ENCODE data around the gene ANO9. TPM values are rescaled to one million over a fixed set of nuclear protein-coding genes. Genes with fewer than 3 reads are reported as not detected.
"Not testable (repeated sequence)": the region's sequence is repeated elsewhere in the genome, so short reads cannot be mapped to it uniquely, and the experiment has no call there.

Gene ANO9
- polyA plus RNA-seq, 1 donor, result 0.20 TPM

DNA sequence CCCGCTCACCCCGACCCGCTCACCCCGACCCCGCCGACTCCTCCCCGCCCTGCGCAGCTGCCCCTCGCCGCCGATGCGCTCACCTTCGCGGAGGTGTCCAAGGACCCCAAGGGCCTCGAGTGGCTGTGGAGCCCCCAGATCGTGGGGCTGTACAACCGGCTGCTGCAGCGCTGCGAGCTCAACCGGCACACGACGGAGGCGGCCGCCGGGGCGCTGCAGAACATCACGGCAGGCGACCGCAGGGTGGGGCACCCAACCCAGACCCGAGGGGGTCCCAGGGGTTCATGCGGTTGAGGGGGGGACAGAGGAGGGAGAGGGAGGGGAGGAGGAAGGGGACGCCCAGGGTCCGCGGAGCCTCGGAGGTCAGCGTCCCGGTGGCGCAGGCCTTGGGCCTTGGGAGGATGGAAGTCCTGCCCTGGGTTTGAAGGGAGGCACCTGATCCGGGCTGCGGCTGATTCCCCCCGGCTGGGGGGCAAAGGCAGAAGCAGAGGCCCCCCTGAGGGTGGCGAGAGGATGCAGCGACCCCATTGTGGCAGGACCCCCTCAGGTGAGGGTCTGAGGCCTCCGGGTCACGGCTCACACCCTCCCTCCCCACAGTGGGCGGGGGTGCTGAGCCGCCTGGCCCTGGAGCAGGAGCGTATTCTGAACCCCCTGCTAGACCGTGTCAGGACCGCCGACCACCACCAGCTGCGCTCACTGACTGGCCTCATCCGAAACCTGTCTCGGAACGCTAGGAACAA is 38.6 kb downstream of the ANO9 start:
- no peak for DNase-seq (ENCODE audit: low read depth)

GRCh38 chr11:401196-401595 is 40.6 kb downstream of the ANO9 start:
- not testable (repeated sequence) for DNase-seq (ENCODE audit: low read depth)

GRCh38 chr11:400241-400689 is 41.5 kb downstream of the ANO9 start:
- no peak for DNase-seq (ENCODE audit: low read depth)

GRCh38 chr11:399731-400211 is 42.0 kb downstream of the ANO9 start:
- DNase-seq (ENCODE audit: low read depth), result no peak

DNA sequence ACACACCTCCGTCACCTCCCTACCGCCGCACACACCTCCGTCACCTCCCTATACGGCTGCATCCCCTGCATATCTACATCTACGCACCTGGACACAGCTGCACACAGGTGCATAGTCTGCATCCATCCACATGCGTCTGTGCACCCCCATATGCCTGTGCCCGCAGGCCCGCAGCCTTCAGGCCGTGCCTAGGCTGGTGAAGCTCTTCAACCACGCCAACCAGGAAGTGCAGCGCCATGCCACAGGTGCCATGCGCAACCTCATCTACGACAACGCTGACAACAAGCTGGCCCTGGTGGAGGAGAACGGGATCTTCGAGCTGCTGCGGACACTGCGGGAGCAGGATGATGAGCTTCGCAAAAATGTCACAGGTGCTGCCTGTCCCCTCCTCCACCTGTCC is 43.0 kb downstream of the ANO9 start:
- DNase-seq (ENCODE audit: low read depth), result no peak

DNA sequence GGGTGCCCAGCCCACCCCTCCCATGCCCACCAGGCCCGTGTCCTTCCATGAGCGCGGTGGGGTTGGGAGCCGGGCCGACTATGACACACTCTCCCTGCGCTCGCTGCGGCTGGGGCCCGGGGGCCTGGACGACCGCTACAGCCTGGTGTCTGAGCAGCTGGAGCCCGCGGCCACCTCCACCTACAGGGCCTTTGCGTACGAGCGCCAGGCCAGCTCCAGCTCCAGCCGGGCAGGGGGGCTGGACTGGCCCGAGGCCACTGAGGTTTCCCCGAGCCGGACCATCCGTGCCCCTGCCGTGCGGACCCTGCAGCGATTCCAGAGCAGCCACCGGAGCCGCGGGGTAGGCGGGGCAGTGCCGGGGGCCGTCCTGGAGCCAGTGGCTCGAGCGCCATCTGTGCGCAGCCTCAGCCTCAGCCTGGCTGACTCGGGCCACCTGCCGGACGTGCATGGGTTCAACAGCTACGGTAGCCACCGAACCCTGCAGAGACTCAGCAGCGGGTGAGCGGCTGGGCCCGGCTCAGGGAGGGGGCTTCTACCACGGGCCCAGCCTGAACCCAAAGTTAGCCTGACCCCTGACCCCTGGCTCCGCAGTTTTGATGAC is 44.8 kb downstream of the ANO9 start:
- peak; percentile 13 for DNase-seq (ENCODE audit: low read depth)

- DNase-seq (ENCODE audit: low read depth), result no peak
These were observed 45.3 kb downstream of the ANO9 start for GRCh38 chr11:396511-396947.

- DNase-seq (ENCODE audit: low read depth), result no peak
These were observed 45.9 kb downstream of the ANO9 start for GRCh38 chr11:395866-396265.

- no peak for DNase-seq (ENCODE audit: low read depth)
These were observed 46.8 kb downstream of the ANO9 start for GRCh38 chr11:394858-395655.

DNA sequence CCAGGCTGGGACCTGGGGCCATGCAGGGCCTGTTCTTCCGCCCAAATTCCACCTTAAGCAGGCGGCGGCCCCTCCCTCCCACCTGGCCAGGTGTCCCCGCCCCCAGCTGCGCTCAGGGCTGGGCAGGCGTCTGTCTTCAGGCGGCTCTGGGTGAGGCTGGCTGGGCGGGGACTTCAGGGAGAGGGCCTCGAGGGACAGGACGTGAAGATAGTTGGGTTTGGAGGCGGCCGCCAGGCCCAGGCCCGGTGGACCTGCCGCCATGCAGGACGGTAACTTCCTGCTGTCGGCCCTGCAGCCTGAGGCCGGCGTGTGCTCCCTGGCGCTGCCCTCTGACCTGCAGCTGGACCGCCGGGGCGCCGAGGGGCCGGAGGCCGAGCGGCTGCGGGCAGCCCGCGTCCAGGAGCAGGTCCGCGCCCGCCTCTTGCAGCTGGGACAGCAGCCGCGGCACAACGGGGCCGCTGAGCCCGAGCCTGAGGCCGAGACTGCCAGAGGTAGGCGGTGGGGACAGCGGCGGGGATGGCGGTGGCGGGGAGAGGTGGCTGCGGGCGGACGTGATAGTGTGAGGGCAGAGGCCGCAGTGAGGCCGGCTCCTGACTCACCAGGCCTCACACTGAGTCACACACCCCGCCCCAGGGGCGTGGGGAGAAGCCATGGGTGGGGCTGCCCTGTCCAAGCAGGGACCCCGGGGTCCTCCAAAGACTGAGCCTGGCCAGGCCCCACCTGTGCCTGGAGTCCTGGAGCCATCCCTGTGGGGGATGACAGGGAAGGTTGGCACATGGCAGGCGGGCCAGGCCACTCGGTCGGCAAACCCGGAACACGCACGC is 47.6 kb downstream of the ANO9 start, which contains the start of gene PKP3:
TSS of gene PKP3 (plus strand) at position 176 of the 824 bp plus-strand sequence. CDS start at position 260, 84 bp downstream.
- no peak for DNase-seq (ENCODE audit: low read depth)

DNA sequence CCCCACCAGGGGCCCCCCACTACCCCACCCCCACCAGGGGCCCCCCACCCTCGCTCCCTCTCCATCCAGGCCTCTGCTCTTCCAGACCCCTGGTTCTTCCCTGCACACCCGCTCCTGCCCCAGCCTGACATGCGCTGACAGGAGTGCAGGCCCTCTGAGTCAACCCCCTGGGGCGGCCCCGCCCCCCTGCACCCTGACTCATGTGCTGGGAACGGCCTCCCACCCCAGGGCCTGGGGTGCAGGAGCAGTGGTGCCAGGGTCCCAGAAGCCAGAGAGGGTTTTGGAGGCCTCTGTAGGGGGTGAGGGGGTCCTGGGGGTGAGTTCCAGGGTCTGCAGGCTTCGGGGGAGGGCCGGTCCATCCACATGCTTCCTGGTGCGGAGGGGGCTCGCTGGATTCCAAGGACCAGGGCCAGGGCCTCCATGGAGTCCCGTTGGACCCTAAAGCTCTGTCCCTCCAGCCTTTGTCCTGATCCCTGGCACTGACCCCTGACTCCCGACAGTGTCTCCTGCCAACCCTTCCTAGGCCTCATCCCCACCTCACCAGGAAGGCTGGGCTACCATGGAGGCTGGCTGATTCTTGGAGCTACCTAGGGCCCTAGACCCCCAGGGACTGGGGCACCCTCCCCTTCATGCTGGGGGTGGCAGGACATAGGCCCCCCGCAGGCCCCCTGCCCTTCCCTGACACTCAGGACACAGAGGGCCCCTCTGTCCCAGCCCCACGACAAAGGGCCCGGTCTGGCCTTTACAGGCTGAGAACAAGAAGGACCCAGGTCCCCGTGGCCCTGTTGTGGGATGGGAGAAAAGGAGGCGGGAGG is 48.4 kb downstream of the ANO9 start:
- DNase-seq (ENCODE audit: low read depth), result no peak

- DNase-seq (ENCODE audit: low read depth), result no peak
These were observed 49.6 kb downstream of the ANO9 start for GRCh38 chr11:392102-392777.

DNA sequence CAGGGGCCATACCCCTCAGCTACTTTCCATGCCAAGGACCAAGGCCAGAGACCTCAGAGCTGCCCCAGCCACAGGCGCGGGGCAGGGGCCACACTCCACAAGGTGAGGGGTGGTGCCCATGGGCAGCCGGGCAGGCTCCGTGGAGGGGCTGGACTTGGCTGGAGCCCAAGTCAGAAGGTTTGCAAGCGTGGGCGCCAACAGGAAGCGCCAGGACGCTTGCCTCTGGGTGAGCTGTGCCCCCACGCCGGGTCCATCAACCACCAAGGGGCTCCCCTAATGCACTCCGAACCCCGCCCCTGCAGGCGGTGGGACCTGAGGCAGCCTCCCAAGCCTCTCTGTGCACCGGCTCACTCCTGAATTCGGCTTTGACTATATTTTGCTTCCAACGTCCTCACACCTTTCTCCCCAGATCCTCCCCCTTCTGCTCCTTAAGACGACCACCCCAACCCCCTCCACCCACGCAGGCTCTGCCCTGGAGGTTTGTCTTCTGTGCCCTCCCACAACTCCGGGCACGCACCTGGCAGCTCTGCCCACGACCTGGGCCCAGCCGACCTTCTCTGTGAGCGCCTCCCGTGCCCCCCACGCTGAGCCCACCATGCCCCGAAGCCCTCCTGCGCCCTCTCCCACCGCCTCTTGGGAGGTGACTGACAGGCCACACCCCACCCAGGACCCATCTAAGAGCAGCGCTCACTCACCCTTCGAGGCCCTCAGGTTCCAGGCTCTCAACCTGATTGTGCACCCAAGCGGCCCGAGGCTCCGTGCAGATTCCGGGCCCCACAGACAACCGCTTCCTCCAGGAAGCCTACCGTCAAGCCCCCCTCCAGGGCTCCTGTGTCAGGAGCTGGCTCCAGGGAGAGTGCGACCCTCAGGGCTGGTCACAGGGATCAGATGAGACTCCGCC is 50.4 kb downstream of the ANO9 start:
- no peak for DNase-seq (ENCODE audit: low read depth)

- no peak for DNase-seq (ENCODE audit: low read depth)
These were observed 51.6 kb downstream of the ANO9 start for GRCh38 chr11:390175-390574.

DNA sequence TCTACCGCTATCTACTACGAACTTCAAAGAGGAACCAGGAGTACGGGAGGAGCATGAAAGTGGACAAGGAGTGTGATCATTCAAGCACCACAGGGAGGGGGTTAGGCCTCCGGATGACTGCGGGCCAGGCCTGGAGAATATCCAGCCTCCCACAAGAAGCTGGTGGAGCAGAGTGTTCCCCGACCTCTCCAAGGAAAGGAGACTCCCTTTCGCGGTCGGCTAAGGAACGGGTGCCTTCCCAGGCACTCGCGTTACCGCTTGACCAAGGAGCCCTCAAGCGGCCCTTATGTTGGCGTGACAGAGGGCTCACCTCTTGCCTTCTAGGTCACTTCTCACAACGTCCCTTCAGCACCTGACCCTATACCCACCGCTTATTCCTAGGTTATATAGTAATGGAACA is 52.4 kb downstream of the ANO9 start:
- DNase-seq (ENCODE audit: low read depth), result not testable (repeated sequence)

DNA sequence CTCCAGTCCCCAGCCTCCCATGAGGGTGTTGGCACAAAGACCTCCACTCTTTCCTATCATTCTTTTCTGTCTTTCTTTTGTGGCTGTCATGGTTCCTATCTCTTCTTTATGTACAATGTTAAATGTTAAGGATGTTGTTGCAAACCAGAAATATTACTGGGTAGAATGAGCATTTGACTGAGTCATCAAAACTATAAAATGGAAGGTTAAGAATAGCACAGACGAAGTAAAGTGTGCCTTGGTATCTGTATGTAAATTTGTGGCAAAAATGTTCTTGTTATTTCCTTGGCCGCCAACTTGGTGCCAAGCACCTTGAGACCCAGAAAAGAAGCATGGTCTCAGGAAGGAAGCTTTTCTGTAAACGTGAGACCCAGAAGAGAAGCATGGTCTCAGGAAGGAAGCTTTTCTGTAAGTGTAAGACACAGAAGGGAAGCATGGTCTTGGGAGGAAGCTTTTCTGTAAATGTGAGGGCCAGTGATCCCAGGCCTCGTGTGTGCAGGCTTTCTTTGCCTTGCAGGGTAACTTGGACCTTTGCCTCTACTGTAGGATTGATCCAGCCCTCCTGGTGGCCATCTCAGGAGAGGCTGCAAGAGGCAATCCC is 54.5 kb downstream of the ANO9 start:
- DNase-seq (ENCODE audit: low read depth), result no peak

DNA sequence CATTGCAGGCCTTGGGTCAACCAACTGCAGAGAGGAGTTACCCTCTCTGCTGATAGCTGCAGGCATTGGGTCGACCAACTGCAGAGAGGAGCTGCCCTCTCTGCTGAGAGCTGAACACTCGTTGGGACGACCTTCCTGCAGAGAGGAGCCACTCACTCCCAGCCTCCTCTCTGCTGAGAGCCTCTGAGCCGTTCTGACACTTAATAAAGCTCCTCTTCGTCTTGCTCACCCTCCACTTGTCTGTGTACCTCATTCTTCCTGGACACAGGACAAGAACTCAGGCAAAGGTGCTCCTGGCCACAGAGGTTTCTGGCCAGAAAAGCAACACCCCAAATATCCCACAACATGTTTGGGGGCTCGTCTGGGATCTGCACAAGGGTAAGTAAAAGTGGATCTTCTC is 55.3 kb downstream of the ANO9 start:
- no peak for DNase-seq (ENCODE audit: low read depth)

DNA sequence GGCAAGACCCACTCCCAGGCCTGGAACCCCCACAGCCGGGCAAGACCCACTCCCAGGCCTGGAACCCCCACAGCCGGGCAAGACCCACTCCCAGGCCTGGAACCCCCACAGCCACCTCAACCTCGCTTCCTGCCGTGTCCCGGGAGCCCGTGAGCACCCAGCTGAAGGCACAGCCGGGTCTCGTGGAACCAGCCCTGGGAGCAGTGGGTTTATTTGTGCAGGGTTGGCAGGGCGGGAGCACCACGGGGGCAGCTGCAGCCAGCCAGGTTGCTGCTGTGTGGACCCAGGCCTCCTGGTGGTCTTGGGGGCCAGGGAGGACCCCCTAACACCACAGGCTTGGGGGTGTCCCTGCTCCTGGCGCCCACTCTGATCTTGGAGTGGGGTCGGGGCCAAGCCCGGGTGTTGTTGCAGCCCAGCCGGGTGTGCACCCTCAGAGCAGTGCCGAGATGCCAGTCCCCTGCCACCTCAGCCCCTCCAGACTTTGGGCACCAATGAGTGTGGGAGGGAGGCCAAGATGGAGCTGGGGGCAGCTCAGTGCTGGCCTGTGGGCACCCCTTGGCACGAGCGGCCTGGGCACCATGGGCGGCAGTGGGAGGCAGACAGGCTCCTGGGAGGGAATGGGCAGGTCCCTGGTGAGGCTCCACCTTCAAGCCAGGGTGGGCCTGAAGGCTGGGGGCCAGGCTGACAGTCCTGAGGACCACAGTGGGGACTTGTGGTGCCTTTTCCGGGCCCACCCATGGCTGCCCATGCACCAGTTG is 56.0 kb downstream of the ANO9 start:
- no peak for DNase-seq (ENCODE audit: low read depth)
